SK-MEL-5 (cell line): Measurements from ENCODE around the gene INPP5A. TPM values are rescaled to one million over a fixed set of nuclear protein-coding genes. Genes with fewer than 3 reads are reported as not detected.

Source experiments
- DNase-seq: peaks from one replicate; pipeline ENCODE4 v3.0.0-alpha.2; 2016; ENCODE audit warnings: low read depth, low spot score
- in situ Hi-C: cut with HindIII; loops from 2 replicates; pipeline ENCODE4 v1.10.0; 2016; ENCODE audit warnings: low sequenced_read_pairs, high pct_unique_total_duplicates, low pct_unique_long_range_greater_than_20kb
- total RNA-seq: library from RNA; depleted of rRNA; stranded (reverse); fragments of >200 nt; shearing (Covaris generic); gene quantifications from 2 replicates; pipeline ENCODE4 v1.2.3, GENCODE V29; 2014

INPP5A gene
- total RNA-seq, 1 experiment from 2014 or later = 11.1 TPM

- in situ Hi-C loops = no loop called here
- no peak for DNase-seq
These were observed 42.6 kb downstream of the INPP5A start for GRCh38 chr10:132580143-132580542.

- in situ Hi-C loops = no loop called here
- no peak for DNase-seq
These were observed 43.0 kb downstream of the INPP5A start for GRCh38 chr10:132580617-132581016.

- no peak for DNase-seq
- in situ Hi-C loops = no loop called here
These were observed 44.5 kb downstream of the INPP5A start for GRCh38 chr10:132582137-132582536.

GRCh38 chr10:132582771-132583170 lies 45.2 kb downstream of the INPP5A start:
- in situ Hi-C loops = no loop called here
- no peak for DNase-seq

- in situ Hi-C loops = no loop called here
- no peak for DNase-seq
These were observed 45.9 kb downstream of the INPP5A start for GRCh38 chr10:132583456-132583855.

- in situ Hi-C loops = no loop called here
- no peak for DNase-seq
These were observed 46.5 kb downstream of the INPP5A start for GRCh38 chr10:132584081-132584480.

- in situ Hi-C loops = no loop called here
- no peak for DNase-seq
These were observed 48.4 kb downstream of the INPP5A start for GRCh38 chr10:132585732-132586722.

- DNase-seq = no peak
- in situ Hi-C loops = no loop called here
These were observed 49.2 kb downstream of the INPP5A start for GRCh38 chr10:132586739-132587138.

- no peak for DNase-seq
- in situ Hi-C loops = no loop called here
These were observed 49.6 kb downstream of the INPP5A start for GRCh38 chr10:132587175-132587574.

GRCh38 chr10:132588301-132589013 lies 50.9 kb downstream of the INPP5A start:
- no peak for DNase-seq
- in situ Hi-C loops = no loop called here

GRCh38 chr10:132589015-132589414 lies 51.4 kb downstream of the INPP5A start:
- no peak for DNase-seq
- in situ Hi-C loops = no loop called here

- in situ Hi-C loops = no loop called here
- DNase-seq = no peak
These were observed 52.1 kb downstream of the INPP5A start for GRCh38 chr10:132589681-132590080.

- DNase-seq = no peak
- in situ Hi-C loops = no loop called here
These were observed 52.6 kb downstream of the INPP5A start for GRCh38 chr10:132590094-132590751.

GRCh38 chr10:132590752-132591121 lies 53.1 kb downstream of the INPP5A start:
- in situ Hi-C loops = no loop called here
- no peak for DNase-seq

GRCh38 chr10:132591166-132591971 lies 53.8 kb downstream of the INPP5A start:
- no peak for DNase-seq
- in situ Hi-C loops = no loop called here

- in situ Hi-C loops = no loop called here
- DNase-seq = no peak
These were observed 55.3 kb downstream of the INPP5A start for GRCh38 chr10:132592790-132593383.

- DNase-seq = no peak
- in situ Hi-C loops = no loop called here
These were observed 55.8 kb downstream of the INPP5A start for GRCh38 chr10:132593389-132593788.
